IMR-90 (cell line): ENCODE data around the gene DHX38. TPM values are rescaled to one million over a fixed set of nuclear protein-coding genes. Genes with fewer than 3 reads are reported as not detected.

ENCODE experiments used
- ATAC-seq: fragments of 200-7000 bp; cut with Tn5 transposase; 2 replicates; pipeline ENCODE4 v1.9.1; 2020; ENCODE audit warnings: low read depth, mild to moderate bottlenecking, moderate library complexity
- BruUV-seq: library from RNA; stranded (reverse); fragments of 400-500 nt; replicated peaks from 2 replicates; lab custom pipeline; 2021; lab: Mats Ljungman, UMichigan
- CTCF ChIA-PET: fragments of 300-600 bp; formaldehyde crosslinking; extraction: SDS; loops from one replicate; lab custom pipeline; 2021; ENCODE audit warnings: antibody characterized with exemption; lab: Yijun Ruan, JAX
- POLR2A ChIA-PET: fragments of 300-600 bp; sonication (Branson Sonifier 250); formaldehyde crosslinking; loops from one replicate; lab custom pipeline; 2022; ENCODE audit warnings: antibody characterized with exemption; ENCODE audit not compliant: unreplicated experiment; lab: Charles Lee
- DNase-seq: peaks from one replicate; pipeline ENCODE4 v3.0.0; 2013
- H2AFZ ChIP-seq: replicated peaks from 2 replicates; pipeline ENCODE3; 2013; ENCODE audit warnings: low read length, mild to moderate bottlenecking; ENCODE audit not compliant: poor library complexity
- H2AK5ac ChIP-seq: 2 replicates; pipeline ENCODE4 v1.6.1; 2013; ENCODE audit warnings: low read depth, low read length, inconsistent platforms
- H2AK9ac ChIP-seq: replicated peaks from 2 replicates; pipeline ENCODE3; 2013; ENCODE audit warnings: mild to moderate bottlenecking, low read depth, low read length, moderate library complexity; ENCODE audit not compliant: poor library complexity
- H2BK120ac ChIP-seq: 2 replicates; pipeline ENCODE4 v1.6.1; 2013; ENCODE audit warnings: low read depth, low read length, inconsistent platforms
- H2BK15ac ChIP-seq: 3 replicates; pipeline ENCODE4 v1.6.1; 2013; ENCODE audit warnings: low read depth, low read length, inconsistent platforms
- H2BK20ac ChIP-seq: 2 replicates; pipeline ENCODE4 v1.6.1; 2013; ENCODE audit warnings: low read depth, mild to moderate bottlenecking, inconsistent platforms, low read length, moderate library complexity
- H2BK5ac ChIP-seq: 2 replicates; pipeline ENCODE4 v1.6.1; 2013; ENCODE audit warnings: mild to moderate bottlenecking, low read depth, low read length, inconsistent platforms; ENCODE audit not compliant: poor library complexity, severe bottlenecking
- H3K14ac ChIP-seq: replicated peaks from 2 replicates; pipeline ENCODE4 v1.6.1; 2013; ENCODE audit warnings: low read depth, low read length, inconsistent platforms
- H3K18ac ChIP-seq: 2 replicates; pipeline ENCODE4 v1.6.1; 2013; ENCODE audit warnings: low read depth, low read length, control low read depth
- H3K23ac ChIP-seq: 2 replicates; pipeline ENCODE4 v1.6.1; 2013; ENCODE audit warnings: low read depth, low read length, inconsistent platforms
- H3K27ac ChIP-seq: 2 replicates; pipeline ENCODE4 v1.5.1; 2013; ENCODE audit warnings: mild to moderate bottlenecking, control low read depth, low read length; ENCODE audit not compliant: insufficient read depth
- H3K27me3 ChIP-seq: 2 replicates; pipeline ENCODE4 v1.6.1; 2013; ENCODE audit warnings: low read length; ENCODE audit not compliant: control insufficient read depth, insufficient read depth
- H3K36me3 ChIP-seq: 2 replicates; pipeline ENCODE4 v1.6.1; 2013; ENCODE audit warnings: low read length, mixed read lengths; ENCODE audit not compliant: control insufficient read depth, insufficient read depth
- H3K4ac ChIP-seq: 2 replicates; pipeline ENCODE4 v1.6.1; 2013; ENCODE audit warnings: low read depth, low read length, inconsistent platforms
- H3K4me1 ChIP-seq: 2 replicates; pipeline ENCODE4 v1.6.1; 2013; ENCODE audit warnings: low read length, mixed read lengths; ENCODE audit not compliant: control insufficient read depth, insufficient read depth
- H3K4me2 ChIP-seq: 2 replicates; pipeline ENCODE4 v1.6.1; 2013; ENCODE audit warnings: low read depth, mild to moderate bottlenecking, control low read depth, low read length, moderate library complexity
- H3K4me3 ChIP-seq: 2 replicates; pipeline ENCODE4 v1.5.1; 2013; ENCODE audit warnings: low read depth, mild to moderate bottlenecking, control low read depth, low read length, moderate library complexity; ENCODE audit not compliant: insufficient read depth
- H3K56ac ChIP-seq: 2 replicates; pipeline ENCODE4 v1.6.1; 2013; ENCODE audit warnings: low read length, inconsistent platforms; ENCODE audit not compliant: insufficient read depth; ENCODE audit errors: extremely low read depth
- H3K79me1 ChIP-seq, 2 experiments: 2 replicates each; pipeline ENCODE4 v1.6.1; 2013; ENCODE audit warnings: low read length in 2 of 2, inconsistent platforms in 1 of 2, low read depth in 1 of 2
- H3K9ac ChIP-seq: 2 replicates; pipeline ENCODE4 v1.6.1; 2013; ENCODE audit warnings: low read depth, low read length, control low read depth
- H3K9me1 ChIP-seq: 2 replicates; pipeline ENCODE4 v1.6.1; 2013; ENCODE audit warnings: low read length, inconsistent platforms; ENCODE audit not compliant: insufficient read depth
- H3K9me3 ChIP-seq: 2 replicates; pipeline ENCODE4 v1.6.1; 2013; ENCODE audit warnings: low read length; ENCODE audit not compliant: control insufficient read depth, insufficient read depth
- H4K20me1 ChIP-seq: 2 replicates; pipeline ENCODE4 v1.6.1; 2013; ENCODE audit warnings: low read length, inconsistent platforms; ENCODE audit not compliant: insufficient read depth
- H4K5ac ChIP-seq: 2 replicates; pipeline ENCODE4 v1.6.1; 2013; ENCODE audit warnings: mild to moderate bottlenecking, low read depth, low read length, control low read depth
- H4K8ac ChIP-seq, 2 experiments: 2 replicates each; pipeline ENCODE4 v1.6.1; 2013; ENCODE audit warnings: low read depth in 2 of 2, low read length in 2 of 2, control low read depth in 1 of 2, inconsistent platforms in 1 of 2
- H4K91ac ChIP-seq: 2 replicates; pipeline ENCODE4 v1.6.1; 2013; ENCODE audit warnings: low read depth, low read length, inconsistent platforms; ENCODE audit not compliant: insufficient read depth
- CTCF ChIP-seq: conservative IDR thresholded peaks from 2 replicates; pipeline ENCODE4 v1.5.1; 2012; ENCODE audit warnings: mild to moderate bottlenecking, low read depth, low read length, improper control_type of control experiment
- ELK1 ChIP-seq: fragments of 150-350 bp; IDR thresholded peaks from 2 replicates; pipeline ENCODE4 v1.6.1; 2016; ENCODE audit warnings: low read depth, mild to moderate bottlenecking, low read length, moderate library complexity, borderline replicate concordance
- FOS ChIP-seq: fragments of 150-350 bp; IDR thresholded peaks from 2 replicates; pipeline ENCODE4 v1.6.1; 2016; ENCODE audit warnings: low read depth, low read length
- MAFK ChIP-seq: IDR thresholded peaks from 2 replicates; pipeline ENCODE4 v1.6.1; 2012; ENCODE audit warnings: low read depth, low read length, improper control_type of control experiment
- MAZ ChIP-seq: IDR thresholded peaks from 2 replicates; pipeline ENCODE4 v1.6.1; 2012; ENCODE audit warnings: low read depth, mild to moderate bottlenecking, low read length, improper control_type of control experiment, moderate library complexity, borderline replicate concordance
- MXI1 ChIP-seq: IDR thresholded peaks from 2 replicates; pipeline ENCODE4 v1.6.1; 2012; ENCODE audit warnings: low read depth, mild to moderate bottlenecking, low read length, moderate library complexity, borderline replicate concordance
- NFE2L2 ChIP-seq: fragments of 150-350 bp; IDR thresholded peaks from 2 replicates; pipeline ENCODE4 v1.6.1; 2016; ENCODE audit warnings: low read depth, mild to moderate bottlenecking, low read length
- RAD21 ChIP-seq: IDR thresholded peaks from 2 replicates; pipeline ENCODE4 v1.6.1; 2012; ENCODE audit warnings: low read length, improper control_type of control experiment
- RFX5 ChIP-seq: IDR thresholded peaks from 2 replicates; pipeline ENCODE4 v1.8.0; 2012; ENCODE audit warnings: low read depth, mild to moderate bottlenecking, low read length, moderate library complexity
- SMC3 ChIP-seq: fragments of 150-350 bp; IDR thresholded peaks from 2 replicates; pipeline ENCODE4 v1.6.1; 2016; ENCODE audit warnings: low read depth, mild to moderate bottlenecking, antibody characterized with exemption, low read length, moderate library complexity
- USF2 ChIP-seq: fragments of 150-350 bp; IDR thresholded peaks from 2 replicates; pipeline ENCODE4 v1.6.1; 2017; ENCODE audit warnings: mild to moderate bottlenecking, antibody characterized with exemption, low read length, low read depth
- WGBS, 2 experiments: methylation state at CpG; one replicate each; pipeline versions ENCODE4 v1.1.5 to v1.1.7; 2013; ENCODE audit warnings: missing lambda C conversion rate in 2 of 2; ENCODE audit not compliant: insufficient read length in 1 of 2; ENCODE audit errors: extremely low coverage in 2 of 2; 5-methylcytosine and 5-hydroxymethylcytosine counted together
- dilution Hi-C: fragments of 300-500 bp; cut with HindIII; formaldehyde crosslinking; loops from one replicate; pipeline ENCODE4 v1.14.3; 2018; ENCODE audit warnings: low sequenced_read_pairs; ENCODE audit not compliant: unreplicated experiment
- in situ Hi-C: fragments of 300-500 bp; cut with MboI; formaldehyde crosslinking; loops from 3 replicates; pipeline ENCODE4 v1.14.3; 2019; ENCODE audit warnings: low sequenced_read_pairs, inconsistent platforms, mixed read lengths
- intact Hi-C: fragments of 100-400 bp; cut with micrococcal nuclease; formaldehyde crosslinking; loops from 2 replicates; pipeline ENCODE4 v1.10.0; 2022
- polyA plus RNA-seq, 3 experiments: library from polyadenylated mRNA; depleted of rRNA; stranded (reverse); fragments of >200 nt; gene quantifications; 2 replicates each; pipeline ENCODE4 v1.2.3, GENCODE V29; 2012; ENCODE audit warnings: low replicate concordance in 1 of 3
- total RNA-seq: library from RNA; depleted of rRNA; stranded (reverse); fragments of >200 nt; gene quantifications from 2 replicates; pipeline ENCODE4 v1.2.3, GENCODE V29; 2012

The DHX38 gene
- total and polyA plus RNA-seq, 2 of the 4 experiments (the other 2 are of a cell fraction): 45.4 to 49.6 TPM

- Histone ChIP-seq H2BK120ac (no peak overlapping the region), H3K9me3 (no peaks in the 10 kb centered on the region), H3K9me1 (no peaks in the 10 kb centered on the region; the same call in 1 of the 2 replicates), H3K9ac (no peak overlapping the region), H3K56ac (no peak overlapping the region), H3K4ac (no peak overlapping the region), H2BK20ac (no peak overlapping the region), H3K36me3 (peaks cover 55% of the 10 kb centered on the region), H2BK5ac (no peak overlapping the region), H3K4me1 (no peaks in the 10 kb centered on the region), H3K27me3 (no peaks in the 10 kb centered on the region), H4K20me1 (no peaks in the 10 kb centered on the region), H2BK15ac (no peak overlapping the region), H2AK9ac (no peak overlapping the region), H4K5ac (no peak overlapping the region), H3K79me1 (no peaks in the 10 kb centered on the region), H4K8ac (no peak overlapping the region), H4K91ac (no peak overlapping the region), H3K27ac (no peak overlapping the region), H2AK5ac (no peak overlapping the region), H3K23ac (no peak overlapping the region), H3K18ac (no peak overlapping the region), H3K4me3 (no peak overlapping the region), H3K14ac (no peak overlapping the region), H3K4me2 (no peak overlapping the region), H2AFZ (no peak overlapping the region)
- no TSS peak for BruUV-seq
- no peak for TF ChIP-seq USF2
- no peak for TF ChIP-seq MXI1
- no peak for TF ChIP-seq MAFK
- no peak for TF ChIP-seq RAD21
- no peak for TF ChIP-seq MAZ
- no peak for TF ChIP-seq SMC3
- no peak for TF ChIP-seq ELK1
- no peak for TF ChIP-seq NFE2L2
- TF ChIP-seq CTCF: no peak
- no peak for TF ChIP-seq FOS
- no peak for TF ChIP-seq RFX5
- ATAC-seq: no peak
- 100% methylated on average over 2 of the region's 19 CpGs; no CpG with 5 or more reads in 1 of the 2 experiments for WGBS, 2 experiments
- no peak for DNase-seq
- dilution Hi-C loops: no loop called here
- ChIA-PET POLR2A (no interaction called here), CTCF (interaction anchor here (1.0 kb wide), 1 partner anchor 13 kb away, joined by 3 read pairs; no protein-coding TSS in a partner anchor)
- intact Hi-C loops: no loop called here
- in situ Hi-C loops: no loop called here
These were observed 18.2 kb downstream of the DHX38 start for GRCh38 chr16:72111657-72112451.
